CD4-positive, alpha-beta T cell treated with Interleukin-6 for 4 hours (primary cell): ENCODE data around the gene POLR3GL.
A peak's percentile ranks its signal among the peaks of the same experiment; 100 is the strongest.

ENCODE experiments used
- DNase-seq: peaks from one replicate; pipeline ENCODE4 v3.0.0-alpha.2; 2020; ENCODE audit warnings: mixed read lengths

POLR3GL gene

GRCh38 chr1:145993618-145994390 is 29.3 kb downstream of the POLR3GL start:
- DNase-seq, result no peak

DNA sequence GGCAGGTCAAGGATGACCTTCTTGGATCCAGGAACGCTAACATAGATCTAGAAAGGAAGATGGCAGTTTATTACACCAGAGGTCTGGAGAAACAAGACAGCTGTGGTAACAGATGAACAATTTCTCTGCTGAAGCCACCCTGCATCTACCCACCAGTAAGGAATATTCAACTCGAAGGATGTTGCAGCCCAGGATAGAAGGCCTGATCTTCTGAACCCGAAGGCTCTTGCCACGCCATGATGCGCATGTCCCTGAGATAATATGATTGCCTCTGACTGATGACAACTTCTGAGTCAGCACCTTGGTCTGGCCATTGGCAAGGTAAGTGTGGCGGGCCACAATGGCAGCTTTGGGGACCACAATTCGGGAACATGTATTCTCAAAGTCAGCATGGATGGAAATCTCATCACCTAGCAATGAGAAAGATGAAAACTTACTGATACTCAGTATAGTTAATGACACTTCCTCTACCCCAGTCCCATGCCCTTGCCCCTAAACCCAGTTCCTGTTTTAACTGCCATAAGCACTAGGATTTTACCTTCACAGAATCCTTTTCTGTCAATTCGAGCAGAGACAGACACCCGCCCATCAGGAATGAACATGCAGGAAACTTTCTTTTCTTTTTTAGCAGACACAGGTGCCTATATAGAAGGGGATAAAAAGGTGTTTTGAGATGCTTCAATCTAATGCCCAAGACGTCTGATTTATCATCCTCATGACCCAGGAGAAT is 30.1 kb downstream of the POLR3GL start:
- peak; percentile 57 for DNase-seq

DNA sequence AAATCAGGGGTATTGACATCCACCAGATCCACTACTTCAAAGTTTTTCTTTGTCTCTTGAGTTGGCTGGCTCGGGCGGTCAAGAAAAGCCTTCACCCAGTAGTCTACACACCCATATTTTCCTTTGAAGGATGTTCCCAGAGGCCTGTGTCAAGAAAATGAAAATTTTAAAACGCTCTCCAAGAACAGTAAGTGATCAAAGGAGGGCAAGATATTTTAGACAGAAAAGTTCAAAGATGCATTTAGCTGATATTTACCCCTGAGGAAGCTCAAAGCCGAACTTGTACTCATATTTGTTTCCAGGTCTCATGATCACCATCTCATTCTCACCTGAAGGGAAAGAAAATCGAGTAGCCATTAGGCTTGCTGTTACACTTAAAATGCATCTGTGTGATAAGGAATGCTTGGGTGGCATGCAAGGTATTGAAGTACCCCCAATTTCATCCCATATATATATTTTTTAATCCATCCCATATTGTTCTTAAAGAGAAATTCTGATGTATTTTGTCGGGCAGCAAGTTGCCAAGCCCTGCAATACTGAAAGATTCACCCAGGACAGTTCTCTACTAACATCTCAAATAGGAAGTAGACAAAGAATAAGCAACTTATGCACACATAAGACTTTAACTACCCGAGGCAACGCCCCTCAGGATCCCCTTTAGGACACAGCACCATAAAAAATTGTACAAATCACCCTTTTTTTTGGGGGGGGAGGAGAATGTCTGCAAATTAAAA is 30.8 kb downstream of the POLR3GL start:
- peak; percentile 29 for DNase-seq

- peak; percentile 30 for DNase-seq
Observed at GRCh38 chr1:145995964-145996432, 31.5 kb downstream of the POLR3GL start.

- DNase-seq, result peak; percentile 92
Observed at GRCh38 chr1:145996433-145997015, 32.0 kb downstream of the POLR3GL start, which contains the start of gene TXNIP. Gene TXNIP (minus strand): TSS chr1:145996579. CDS start chr1:145996266, 313 bp downstream.

GRCh38 chr1:145997016-145997717 is 32.7 kb downstream of the POLR3GL start:
- peak; percentile 74 for DNase-seq

DNA sequence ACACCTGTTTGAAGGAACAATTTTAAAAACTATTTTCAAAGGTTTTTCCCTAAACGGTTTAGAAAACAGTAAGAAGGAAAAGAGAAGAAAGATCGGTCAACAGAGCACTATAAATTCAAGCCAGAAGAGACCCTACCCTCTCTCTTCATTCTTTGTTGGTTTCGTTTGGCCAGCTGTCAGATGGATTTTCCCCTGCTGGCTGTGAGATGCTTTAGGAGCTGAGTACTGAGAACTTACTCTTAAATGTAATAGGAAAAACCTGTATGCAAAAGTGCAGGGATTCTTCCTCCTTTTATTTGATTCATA is 33.2 kb downstream of the POLR3GL start:
- DNase-seq, result no peak

DNA sequence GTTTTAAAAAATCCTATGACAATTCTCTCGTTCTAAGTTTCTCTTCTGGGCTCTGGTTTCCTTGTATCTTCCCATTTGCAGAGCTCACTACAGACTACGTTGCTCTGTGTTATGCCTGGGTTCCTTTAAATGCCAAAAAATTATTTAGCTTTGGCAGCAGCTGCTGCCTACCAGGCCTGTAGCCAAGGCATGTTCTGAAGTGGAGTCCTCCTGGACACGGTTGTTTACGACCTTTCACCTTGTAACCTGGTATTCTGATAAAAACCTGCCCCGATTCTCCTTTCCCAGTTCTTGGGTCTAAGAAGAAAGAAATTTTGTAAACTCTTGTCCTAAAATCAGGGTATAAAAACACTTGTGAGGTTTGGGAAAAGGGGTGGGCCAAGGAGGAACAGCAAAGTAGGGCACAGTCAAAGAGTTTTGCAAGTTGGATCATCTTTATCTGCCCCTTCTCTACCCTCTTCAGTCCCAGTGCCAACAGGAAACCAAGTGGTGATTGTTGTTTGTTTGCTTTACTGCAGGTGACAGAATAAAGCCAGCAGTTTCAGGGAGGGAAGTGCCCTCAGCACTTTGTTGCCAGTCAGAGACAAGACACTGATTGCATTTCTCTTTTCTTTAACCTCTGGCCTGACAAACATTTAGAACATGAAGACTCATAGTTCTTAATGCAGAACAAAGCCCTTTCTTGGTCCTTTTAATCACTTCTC is 35.0 kb downstream of the POLR3GL start:
- peak; percentile 59 for DNase-seq

DNA sequence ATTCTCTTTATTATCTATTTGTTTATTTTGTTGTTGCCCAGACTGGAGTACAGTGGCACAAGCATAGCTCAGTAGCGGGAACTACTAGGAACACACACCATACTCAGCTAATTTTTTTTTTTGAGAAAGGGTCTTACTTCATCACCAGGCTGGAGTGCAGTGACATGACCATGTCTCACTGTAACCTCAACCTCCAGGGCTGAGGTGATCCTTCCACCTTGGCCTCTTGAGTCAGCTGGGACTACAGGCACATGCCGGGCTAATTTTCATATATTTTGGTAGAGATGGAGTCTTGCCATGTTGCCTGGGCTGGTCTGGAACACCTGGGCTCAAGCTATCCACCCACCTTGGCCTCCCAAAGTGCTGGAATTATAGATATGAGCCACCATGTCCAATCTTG is 37.2 kb downstream of the POLR3GL start:
- no peak for DNase-seq

DNA sequence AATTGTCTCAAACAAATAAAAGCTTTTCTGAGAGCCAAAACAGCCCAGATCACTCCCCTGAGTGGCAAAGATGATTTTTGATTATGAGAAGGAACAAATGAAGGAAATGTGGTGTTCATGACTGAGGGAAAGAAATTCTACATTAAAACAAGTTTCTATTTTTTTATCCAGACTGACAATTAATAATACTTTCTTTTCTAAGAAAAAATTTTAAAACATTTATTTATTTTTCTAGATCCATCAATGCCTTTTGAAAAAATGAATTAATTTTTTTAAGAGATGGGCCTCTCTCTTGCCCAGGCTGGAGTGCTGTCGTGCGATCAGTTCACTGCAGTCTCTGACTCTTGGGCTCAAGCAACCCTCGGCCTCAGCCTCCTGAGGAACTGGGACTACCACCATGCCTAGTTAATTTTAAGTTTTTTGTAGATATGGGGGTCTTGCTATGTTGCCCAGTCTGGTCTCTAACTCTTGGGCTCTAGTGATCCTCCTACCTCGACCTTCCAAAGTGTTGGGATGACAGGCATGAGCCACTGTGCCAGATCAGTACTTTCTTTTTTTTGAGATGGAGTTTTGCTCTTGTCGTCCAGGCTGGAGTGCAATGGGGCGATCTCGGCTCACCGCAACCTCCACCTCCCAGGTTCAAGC is 43.1 kb downstream of the POLR3GL start:
- DNase-seq, result no peak

- DNase-seq, result no peak
Observed at GRCh38 chr1:146010126-146010738, 45.7 kb downstream of the POLR3GL start.

GRCh38 chr1:146012703-146013558 is 48.4 kb downstream of the POLR3GL start:
- DNase-seq, result peak; percentile 72

- no peak for DNase-seq
Observed at GRCh38 chr1:146013559-146013922, 49.1 kb downstream of the POLR3GL start.

- no peak for DNase-seq
Observed at GRCh38 chr1:146016891-146017290, 52.4 kb downstream of the POLR3GL start.

DNA sequence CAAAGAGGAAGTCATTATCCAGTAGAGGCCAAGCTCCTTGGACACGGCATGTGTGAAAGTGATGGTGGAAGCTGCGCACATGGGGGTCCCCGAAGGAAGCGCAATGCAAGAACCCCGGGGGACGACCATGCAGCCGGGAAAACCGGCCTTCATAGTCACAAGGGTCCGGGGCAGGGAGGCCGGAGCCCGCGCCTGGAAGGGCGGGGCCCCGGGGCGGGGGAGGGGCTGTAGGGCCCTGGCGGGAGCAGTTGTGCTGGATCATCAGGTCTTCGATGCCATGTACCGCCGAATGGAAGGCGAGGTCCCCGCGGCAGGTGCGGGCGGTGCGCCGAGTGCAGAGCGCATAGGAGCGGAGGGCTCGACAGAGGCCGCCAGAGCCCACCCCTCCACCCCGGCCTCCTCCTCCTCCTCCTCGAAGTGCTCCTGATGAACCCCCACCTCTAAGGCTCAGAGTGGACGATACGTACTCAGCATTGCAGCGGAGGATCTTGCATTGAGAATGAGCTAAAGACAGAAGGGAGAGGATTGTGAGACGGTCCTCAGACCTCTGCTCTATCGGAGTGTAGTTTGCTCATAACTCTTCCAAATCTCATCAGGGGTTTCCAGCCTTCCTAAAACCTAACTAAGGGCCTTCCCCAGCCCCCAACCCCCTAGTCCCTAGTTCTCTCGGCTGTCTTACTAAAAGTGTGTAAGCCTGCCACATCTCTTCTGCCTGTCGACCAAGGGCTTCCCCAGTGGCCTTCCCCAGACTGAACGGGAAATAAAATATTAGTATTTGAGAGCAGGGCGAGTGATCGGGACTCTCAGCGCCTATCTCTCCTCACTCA is 55.0 kb downstream of the POLR3GL start:
- DNase-seq, result peak; percentile 15

GRCh38 chr1:146020058-146021049 is 55.9 kb downstream of the POLR3GL start:
- no peak for DNase-seq

DNA sequence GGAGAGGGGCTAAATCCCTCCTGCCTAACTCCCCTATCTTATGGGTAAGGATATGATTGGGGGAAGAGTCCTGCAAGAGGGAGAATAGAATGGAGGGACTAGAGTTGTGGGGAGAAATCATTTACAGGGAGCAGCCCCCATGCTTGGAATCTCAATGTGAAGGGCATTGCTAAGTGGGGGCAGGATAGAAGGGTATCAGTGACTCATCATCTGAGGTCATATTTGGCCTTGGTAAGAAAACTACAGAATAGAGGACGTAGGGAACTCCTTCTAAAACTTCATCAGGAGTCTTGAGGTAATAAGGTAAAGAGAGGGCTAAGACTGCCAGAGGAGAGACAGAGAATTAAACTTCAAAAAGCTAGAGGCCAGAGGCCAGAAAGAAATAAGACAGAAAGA is 56.6 kb downstream of the POLR3GL start:
- no peak for DNase-seq
